H1 (cell line): ENCODE data around the gene ARL5C. TPM values are rescaled to one million over a fixed set of nuclear protein-coding genes. Genes with fewer than 3 reads are reported as not detected.

Source experiments
- ATF3 ChIP-seq: IDR thresholded peaks from 2 replicates; pipeline ENCODE4 v1.6.1; 2011; ENCODE audit warnings: low read depth, mild to moderate bottlenecking, low read length; ENCODE audit not compliant: insufficient read depth
- EZH2 ChIP-seq: fragments of 200-600 bp; sonication (generic); IDR thresholded peaks from 2 replicates; pipeline ENCODE4 v1.7.1; 2012; ENCODE audit warnings: low read depth, mild to moderate bottlenecking, moderate library complexity, low read length, inconsistent platforms; ENCODE audit not compliant: severe bottlenecking
- HDAC2 ChIP-seq, 2 experiments: fragments of 300-600 bp in 1 of 2; sonication (generic) in 1 of 2; IDR thresholded peaks; 2 replicates each; pipeline ENCODE4 v1.6.1; 2011 to 2012; ENCODE audit warnings: low read depth in 2 of 2, low read length in 2 of 2, mild to moderate bottlenecking in 2 of 2, moderate library complexity in 2 of 2, borderline replicate concordance in 1 of 2, inconsistent platforms in 1 of 2
- MAFK ChIP-seq: IDR thresholded peaks from 2 replicates; pipeline ENCODE4 v1.6.1; 2012; ENCODE audit warnings: low read depth, mild to moderate bottlenecking, improper control_type of control experiment, low read length
- SIRT6 ChIP-seq: IDR thresholded peaks from one replicate; pipeline ENCODE4 v1.7.1; 2012; ENCODE audit warnings: low read length, inconsistent platforms
- SIX5 ChIP-seq: IDR thresholded peaks from 2 replicates; pipeline ENCODE4 v1.6.1; 2011; ENCODE audit warnings: mild to moderate bottlenecking, low read depth, low read length
- SP2 ChIP-seq: IDR thresholded peaks from 2 replicates; pipeline ENCODE4 v1.6.1; 2012; ENCODE audit warnings: mild to moderate bottlenecking, low read length, inconsistent platforms
- SRF ChIP-seq: IDR thresholded peaks from 2 replicates; pipeline ENCODE4 v1.6.1; 2011; ENCODE audit warnings: mild to moderate bottlenecking, low read depth, low read length, moderate library complexity
- polyA plus RNA-seq, 7 experiments: library from polyadenylated mRNA; depleted of rRNA in 3 of 7; stranded (reverse) in 5 of 7; unstranded in 2 of 7; fragments of >200 nt in 5 of 7; fragments of 200-250 nt in 2 of 7; gene quantifications; 1 replicate in 5 of 7; 2 replicates in 1 of 7; 4 replicates in 1 of 7; pipeline versions ENCODE4 v1.2.1 to v1.2.3, GENCODE V29; 2011 to 2013; ENCODE audit warnings: missing spikeins in 2 of 7, mixed read lengths in 2 of 7
- total RNA-seq: library from RNA; stranded (reverse); fragmentation: NEBNext Ultra II Directional; extraction: Animal tissue kit (Norgen Biotek cat#: 25700); gene quantifications from 2 replicates; pipeline ENCODE4 v1.2.1, GENCODE V29; 2021

ARL5C gene
- total and polyA plus RNA-seq, 2 of the 8 experiments (the other 6 are each of a cell fraction or from before 2014, with no cell fraction given), result not detected

GRCh38 chr17:39134878-39135277, 31.1 kb downstream of the ARL5C start (continued):
- TF ChIP-seq ATF3, result no peak
- TF ChIP-seq HDAC2 (IDR thresholded peaks at IDR 0.05; ENCODE audit: borderline replicate concordance in 1 of 2, low read depth in 2 of 2, low read length in 2 of 2), result no peak
- TF ChIP-seq EZH2, result no peak
- no peak for TF ChIP-seq MAFK
- TF ChIP-seq SIX5, result no peak
- TF ChIP-seq SIRT6, result no peak
- no peak for TF ChIP-seq SP2
- no peak for TF ChIP-seq SRF
